HS-27A (cell line): ENCODE measurements around the gene C1orf21.

Experiments
- DNase-seq: peaks from one replicate; pipeline ENCODE4 v3.0.0-alpha.2; 2012; ENCODE audit warnings: low read depth, missing footprints

Gene C1orf21

DNA sequence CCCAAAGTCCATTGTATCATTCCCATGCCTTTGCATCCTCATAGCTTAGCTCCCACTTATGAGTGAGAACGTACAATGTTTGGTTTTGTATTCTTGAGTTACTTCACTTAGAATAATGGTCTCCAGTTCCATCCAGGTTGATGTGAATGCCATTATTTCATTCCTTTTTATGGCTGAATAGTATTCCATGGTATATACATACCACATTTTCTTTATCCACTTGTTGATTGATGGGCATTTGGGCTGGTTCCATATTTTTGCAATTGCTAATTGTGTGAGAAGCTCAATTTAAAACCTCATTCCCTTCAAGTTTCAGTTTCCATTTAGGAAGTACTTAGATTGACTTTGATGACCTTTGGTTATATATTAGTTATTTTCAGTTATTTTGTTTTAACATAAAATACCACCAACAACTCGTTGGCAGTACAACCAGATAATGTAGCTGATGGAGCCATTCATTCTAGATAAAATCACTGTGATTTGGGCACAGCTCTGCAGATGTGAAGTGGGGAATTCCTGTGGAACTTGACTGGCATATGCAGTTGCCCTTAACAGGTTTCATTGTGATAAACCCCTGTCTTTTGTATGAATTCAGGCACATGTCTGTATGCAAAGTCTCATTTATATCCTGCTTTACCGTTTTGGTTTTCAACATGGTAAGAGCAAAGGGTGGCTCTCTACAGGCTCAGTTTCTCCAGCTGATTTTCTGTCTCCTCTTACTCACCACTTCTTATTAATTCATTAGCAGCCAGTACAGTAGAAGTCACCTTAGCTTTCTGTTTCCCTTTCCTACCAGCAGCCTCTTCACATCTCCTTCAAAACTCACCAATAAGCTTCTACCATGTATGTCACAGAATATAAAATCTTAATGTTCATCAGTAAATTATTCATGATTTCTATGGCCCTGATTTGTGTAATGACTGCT, 170.9 kb downstream of the C1orf21 start:
- no peak for DNase-seq

DNA sequence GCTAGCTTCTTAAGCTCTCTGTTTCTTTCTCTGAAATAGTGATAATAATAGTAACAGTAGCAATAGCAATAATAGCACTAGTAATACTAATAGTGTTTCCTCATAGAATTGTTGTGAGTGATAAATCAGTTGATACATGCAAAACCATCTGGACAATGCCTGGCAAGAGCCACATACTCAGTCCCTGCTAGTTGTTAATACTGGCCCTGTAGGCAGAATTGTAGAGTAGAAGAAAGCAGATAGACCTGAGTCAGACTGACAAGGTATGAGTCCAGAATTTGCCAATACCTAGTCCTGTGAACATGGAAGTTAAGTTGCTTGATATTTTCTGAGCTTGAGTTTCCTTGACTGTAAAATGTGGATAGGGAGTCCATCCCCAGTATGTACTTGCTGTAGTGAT, 171.9 kb downstream of the C1orf21 start:
- no peak for DNase-seq

DNA sequence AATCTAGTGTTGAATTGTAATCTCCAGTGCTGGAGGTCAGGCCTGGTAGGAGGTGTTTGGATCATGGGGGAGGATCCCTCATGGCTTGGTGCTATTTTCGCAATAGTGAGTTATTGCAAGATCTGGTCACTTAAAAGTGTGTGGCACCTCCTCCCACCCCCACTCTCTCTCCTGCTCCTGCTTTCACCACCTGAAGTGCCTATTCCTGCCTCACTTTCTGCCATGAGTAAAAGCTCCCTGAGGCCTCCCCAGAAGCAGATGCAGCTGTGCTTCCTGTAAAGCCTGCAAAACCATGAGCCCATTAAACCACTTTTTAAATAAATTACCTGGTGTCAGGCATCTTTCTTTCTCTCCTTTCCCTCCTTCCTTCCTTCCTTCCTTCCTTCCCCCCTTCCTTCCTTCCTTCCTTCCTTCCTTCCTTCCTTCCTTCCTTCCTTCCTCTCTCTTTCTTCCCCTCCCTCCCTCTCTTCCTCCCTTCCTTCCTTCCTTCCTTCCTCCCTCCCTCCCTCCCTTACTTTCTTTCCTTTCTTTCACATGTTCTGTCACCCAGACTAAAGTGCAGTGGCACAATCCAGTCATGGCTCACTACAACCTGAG, 172.4 kb downstream of the C1orf21 start:
- no peak for DNase-seq

DNA sequence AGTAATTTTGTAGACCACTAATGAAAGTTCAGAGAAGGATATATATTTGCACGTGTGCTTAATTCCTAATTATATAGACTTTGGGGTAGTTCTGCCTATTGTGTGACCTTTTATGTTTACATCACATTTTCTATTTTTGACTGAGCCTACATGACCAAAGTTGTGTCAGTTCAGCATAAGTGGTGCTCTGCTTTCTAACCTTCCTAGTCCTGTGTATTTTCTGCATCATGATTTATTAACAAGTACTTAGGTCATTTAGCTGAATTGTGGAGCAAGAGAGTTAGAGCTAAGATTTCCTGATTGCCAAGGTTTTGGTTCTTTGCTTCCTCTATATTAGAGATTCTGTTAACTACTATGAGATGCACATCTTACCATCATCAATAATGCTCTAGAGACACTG, 176.0 kb downstream of the C1orf21 start:
- no peak for DNase-seq

DNA sequence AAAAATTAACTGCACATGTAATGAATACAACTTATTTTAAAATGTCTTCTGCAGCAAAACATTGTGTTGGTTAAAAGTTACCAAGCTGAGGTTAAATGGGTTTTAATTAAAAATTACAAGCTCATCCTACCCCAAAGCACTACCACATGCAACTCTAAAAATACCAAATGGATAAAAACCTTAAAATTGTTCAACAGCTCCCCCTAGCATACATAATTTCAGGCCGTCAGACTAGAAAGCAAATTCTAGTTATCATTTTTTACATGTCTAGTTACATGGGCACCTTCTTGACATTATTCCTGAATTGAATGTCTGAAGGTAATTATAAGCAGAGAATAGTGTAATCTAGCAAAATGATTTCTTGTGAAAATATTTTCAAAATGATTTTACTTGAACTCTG, 176.5 kb downstream of the C1orf21 start:
- no peak for DNase-seq

DNA sequence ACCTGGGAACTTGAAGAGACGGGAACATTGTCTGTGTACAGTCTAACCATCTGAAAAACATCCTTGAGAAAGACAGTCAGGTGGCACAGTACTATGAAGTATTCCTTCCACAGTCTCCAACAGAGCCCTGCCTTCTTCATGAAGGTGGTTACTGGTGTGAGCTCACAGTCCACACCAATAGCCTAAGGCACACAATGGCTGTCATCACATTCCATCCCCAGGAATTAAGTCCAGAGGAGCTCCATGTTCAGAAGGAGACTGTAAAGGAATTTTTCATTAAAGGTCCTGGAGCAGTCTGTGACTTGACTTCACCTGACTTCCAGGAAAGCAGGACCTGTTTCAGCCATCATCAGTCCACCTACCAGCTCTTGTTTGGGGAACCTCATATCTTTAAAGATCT, 180.2 kb downstream of the C1orf21 start:
- DNase-seq, result no peak

DNA sequence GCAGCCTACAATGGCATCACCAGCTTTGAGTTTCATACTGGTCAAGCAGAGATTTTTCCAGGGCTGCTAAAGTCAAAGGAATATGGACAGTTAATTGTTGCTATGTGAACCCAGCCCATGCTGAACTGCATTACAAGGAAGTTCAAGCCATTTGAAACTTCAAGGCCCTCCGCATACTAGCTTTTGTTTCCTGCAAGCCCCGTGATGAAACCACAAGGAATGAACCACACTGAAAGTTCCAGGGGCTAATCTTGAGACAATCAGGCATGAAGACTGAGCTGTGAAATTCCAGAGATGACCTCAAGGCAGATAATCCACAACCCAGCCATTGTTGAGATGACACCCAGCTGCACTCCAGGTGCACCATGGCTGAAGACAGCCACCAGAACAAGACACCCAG, 180.8 kb downstream of the C1orf21 start:
- DNase-seq, result no peak

DNA sequence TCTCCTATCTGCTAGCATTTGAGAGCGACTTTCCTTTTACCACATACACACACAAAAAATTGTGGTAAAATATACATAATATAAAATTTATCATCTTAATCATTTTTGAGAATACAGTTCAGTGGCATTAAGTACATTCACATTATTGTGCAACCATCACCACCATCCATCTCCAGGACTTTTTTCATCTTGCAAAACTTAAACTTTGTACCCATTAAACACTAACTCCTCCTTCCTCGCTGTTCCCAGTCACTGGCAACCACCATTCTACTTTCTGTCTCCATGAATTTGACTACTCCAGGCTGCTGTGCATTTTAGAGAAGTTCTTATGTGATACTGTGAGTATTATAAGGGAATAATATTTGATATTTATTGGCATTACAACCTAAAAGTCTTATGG, 181.3 kb downstream of the C1orf21 start:
- DNase-seq, result no peak

DNA sequence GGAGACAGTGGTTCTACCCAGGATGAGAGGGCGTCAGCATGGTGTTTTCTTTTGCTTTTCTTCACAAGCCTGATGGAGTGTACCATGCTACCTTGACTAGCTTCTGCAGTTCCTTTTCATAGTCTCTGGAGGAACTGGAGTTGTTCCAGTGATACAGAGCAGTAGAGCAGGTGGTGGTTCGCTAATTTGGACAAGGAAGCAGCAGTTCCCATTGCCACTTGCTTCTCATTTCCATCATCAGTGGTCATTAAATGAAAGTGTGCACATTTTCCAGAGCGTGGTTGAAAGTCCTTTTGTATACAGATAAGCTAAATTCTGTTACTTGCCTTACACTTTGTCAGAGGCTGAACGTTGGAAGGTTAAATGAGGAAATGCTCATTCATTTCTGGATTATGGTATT, 182.3 kb downstream of the C1orf21 start:
- DNase-seq, result no peak

DNA sequence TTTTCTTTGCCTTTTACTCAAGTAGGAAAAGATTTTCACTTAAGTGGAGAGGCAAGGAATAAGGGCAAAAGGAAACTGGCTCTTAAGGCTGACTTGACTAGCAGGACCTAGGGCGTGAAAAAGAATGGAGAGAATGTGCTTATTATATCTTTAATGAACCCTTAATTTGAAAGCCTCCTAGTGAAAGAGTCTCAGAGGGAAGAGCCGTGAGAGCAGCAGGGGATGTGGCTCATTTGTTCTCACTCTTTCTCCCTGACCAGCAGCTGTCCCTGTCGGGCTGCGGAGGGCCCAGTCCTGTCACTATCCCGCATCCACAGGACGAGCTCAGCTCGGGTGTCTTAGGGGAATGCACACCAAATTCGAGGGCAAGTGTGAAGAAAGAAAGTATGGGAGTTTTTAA, 187.8 kb downstream of the C1orf21 start:
- DNase-seq, result no peak

DNA sequence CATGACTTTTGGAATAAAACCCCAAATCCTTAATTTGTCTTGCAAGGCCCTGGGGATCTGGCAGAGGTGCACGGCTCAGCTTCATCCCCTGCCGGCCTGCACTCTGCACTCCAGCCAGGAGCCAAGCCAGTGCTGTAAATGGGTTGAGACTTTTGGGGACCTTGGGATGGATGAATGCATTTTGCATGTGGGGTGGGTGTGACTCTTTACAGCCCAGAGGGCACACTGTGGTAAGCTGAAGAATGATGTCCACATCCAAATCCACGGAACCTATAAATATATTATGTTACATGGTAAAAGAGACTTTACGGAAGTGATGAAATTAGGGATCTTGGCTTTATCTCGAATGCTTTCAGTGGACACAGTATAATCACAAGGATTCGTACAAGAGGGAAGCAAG, 190.0 kb downstream of the C1orf21 start:
- no peak for DNase-seq

DNA sequence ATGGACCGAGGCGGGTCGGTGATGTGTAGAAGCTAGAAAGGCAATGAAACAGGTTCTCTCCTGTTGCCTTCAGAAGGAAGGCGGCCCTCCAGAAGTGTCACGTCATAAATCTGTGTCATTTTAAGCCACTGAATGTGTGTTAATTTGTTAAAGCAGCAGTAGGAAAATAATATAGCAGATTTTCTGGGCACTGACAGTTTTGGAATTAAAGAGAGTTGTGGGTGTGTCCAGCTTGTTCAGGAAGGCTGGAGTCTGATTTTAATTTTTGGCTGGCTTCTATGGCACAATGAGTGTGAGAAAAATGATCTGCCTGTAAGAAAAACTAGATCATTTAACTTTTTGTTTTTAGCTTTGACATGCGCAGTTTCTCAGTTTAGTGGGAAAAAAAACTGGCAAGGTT, 190.5 kb downstream of the C1orf21 start:
- DNase-seq, result no peak

DNA sequence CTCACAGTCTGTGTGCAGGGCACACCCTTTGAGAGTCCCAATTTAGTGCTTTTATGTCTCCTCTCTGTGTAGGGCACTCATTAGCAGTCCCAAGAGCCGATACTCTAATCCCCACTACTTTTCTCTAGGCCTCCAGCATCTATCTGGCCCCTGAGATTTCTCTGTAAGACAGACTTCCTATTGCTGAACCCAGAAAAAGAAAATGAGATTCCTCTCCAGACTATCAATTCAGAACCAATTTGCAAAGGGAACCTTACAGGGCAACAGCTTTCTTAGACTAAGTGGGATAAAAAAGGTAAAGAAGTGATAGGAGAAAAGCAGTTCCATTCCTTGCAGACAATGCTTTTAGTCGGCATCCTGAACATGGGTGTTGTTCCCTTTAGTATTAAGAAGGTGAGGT, 195.6 kb downstream of the C1orf21 start:
- DNase-seq, result no peak

DNA sequence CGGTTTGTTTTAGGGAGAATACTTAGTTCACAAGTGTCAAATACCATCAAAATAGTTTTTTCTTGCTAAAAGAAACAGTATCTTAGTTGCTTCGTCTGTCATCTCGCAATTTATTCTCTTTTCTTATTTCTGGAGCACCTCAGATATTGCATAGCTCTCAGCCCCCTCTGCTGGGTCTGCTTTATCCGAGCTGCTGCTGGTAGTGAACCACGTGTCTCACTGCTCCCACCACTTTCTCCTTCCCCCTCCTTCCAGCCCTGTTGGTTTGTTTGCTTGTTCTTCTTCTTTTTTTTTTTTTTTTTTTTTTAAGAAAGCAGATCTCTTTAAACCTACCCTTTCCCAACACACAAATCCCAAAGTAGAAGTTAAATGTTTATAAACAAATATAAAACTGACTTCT, 197.0 kb downstream of the C1orf21 start:
- DNase-seq, result no peak

DNA sequence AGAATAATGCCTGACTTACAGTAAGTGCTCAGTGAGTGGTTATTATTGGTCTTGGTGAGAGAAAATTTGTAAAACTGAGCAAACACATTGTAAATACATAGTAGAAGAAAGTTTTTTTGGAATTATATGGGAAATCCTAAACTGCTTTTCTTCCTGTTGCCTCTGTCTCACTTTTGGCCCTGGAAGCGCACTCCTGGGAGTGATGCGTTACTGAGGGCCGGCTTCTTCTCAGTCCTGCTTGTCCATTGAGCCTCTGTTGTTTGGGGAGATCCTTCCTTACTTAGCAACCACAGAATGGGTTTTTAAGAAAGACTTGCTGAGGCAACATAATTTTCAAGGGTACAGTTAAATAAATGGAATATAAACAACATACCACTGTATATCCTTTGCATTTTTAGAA, 201.9 kb downstream of the C1orf21 start:
- no peak for DNase-seq

DNA sequence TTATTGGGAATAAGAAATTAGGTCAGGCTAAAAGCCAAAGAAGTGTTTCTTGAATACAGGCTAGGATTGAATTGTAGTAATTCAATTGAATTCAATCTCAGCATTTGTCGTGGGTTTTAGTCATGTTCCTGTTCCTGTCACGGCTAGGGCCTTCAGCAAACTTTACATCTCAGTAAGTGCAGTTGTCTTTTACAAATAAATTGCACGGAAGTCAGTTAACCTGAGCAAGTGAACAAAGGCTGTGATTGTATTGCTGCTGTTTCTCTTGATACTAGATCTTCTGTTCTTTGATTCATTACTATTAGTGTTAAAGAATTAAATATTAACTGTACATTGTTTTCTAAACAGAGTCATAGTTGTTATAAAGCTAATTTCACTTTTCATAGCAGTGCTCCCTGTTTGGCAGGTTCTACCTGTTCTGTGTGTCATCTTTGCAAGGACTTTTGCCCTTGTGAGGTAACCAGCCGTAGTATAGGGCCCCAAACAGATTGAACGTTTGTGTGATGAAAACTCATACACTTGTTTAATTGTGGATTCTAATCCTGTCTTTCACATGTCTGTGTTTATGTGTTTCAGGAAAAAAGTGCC, 203.4 kb downstream of the C1orf21 start:
- no peak for DNase-seq

DNA sequence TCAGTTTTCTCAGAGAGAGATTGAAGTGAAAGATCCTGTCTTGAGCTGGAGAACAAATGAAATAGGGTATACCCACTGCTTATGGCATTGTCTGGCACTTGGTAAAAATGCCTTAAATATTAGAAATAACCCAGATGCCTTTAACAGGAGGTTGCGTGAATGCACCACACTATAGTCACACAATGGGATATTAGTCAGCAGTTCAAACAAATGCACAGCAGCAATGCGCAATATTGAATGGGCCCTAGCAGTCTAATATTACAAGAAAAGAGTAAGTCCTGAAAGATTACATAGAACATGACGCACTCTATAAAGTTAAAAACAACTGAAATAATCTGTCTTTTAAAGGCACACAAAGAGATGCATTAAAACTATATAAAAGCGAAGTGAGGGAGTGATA, 206.8 kb downstream of the C1orf21 start:
- DNase-seq, result no peak

DNA sequence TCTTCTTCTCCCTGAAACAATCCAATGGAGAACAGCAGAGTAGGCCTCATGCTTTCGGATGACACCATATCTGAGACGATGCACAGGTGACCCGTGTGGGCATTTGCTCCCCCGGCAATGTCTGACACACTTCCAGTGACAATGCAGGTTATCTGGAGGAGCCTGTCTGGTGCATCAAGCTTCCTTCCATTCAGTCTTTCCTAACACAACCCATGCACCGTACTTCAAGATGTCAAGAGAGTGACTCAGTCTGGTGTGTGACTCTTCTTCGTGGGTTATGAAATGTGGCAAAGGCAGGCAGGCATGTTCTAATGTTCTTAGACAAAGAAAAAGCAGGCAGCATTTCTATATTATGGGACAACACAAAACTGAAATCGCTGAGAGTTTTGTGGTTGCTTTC, 208.8 kb downstream of the C1orf21 start:
- no peak for DNase-seq

DNA sequence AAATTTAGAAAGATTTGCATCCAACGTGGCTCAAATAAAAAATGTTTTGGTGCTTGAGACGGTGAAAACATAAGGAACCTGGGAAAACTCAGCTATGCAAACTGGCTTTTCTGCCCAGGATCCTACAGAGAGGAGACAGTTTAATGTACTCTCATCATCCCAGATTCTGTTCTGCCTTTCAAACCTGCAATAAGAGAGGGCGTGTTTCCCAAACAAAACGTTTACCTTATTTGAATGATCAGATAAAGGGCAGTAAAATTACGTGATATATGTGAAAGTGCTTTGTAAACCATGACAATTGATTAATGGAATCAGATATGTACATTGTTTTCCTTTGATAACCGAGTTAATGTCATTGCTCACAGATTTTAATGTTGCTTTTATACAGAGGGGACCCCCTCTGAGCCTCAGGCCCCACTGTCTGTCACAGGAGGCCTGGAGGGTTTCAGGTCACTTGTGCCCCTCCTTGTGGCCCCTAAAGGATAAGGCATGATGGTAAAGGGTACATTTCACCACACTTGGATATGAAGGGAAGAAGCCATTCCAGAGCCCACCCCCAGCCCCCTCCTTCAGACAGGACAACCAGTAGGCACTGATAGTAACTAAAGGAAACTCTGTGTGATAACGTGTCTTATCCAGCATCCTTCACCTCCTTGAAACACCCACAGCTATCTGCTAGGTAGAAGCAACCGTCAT, 210.3 kb downstream of the C1orf21 start:
- DNase-seq, result no peak

DNA sequence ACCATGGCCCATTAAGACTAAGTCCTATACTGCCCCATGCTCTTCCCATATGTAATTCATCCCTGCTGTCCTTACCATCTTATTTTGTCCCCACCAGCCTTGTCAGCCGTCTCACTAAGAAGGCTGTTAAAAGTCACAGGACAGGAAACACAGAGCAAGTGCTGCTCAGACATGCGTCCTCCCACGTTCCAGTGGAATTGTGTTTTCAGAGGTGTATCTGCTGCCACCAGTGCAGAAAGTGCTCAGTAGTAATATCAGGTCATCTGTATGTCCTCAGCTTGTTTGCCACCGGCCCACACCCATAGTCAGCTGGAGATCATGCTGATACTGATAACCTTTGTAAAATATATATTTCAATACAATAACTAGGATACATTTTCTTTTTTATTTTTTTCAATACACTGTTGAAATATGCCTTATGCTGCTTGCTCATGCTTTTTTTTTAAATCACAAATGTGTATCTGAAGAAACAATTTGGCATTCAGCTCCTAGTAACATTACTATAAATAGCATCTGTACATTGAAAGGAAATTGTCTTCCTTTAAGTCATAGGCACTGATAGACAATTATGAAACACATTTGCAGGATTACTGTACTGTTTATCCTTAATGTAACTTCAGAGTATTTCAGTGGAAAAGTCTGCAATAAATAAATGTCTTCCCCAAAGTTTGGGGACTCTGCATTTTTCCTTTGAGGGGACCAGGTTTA, 211.0 kb downstream of the C1orf21 start:
- no peak for DNase-seq

DNA sequence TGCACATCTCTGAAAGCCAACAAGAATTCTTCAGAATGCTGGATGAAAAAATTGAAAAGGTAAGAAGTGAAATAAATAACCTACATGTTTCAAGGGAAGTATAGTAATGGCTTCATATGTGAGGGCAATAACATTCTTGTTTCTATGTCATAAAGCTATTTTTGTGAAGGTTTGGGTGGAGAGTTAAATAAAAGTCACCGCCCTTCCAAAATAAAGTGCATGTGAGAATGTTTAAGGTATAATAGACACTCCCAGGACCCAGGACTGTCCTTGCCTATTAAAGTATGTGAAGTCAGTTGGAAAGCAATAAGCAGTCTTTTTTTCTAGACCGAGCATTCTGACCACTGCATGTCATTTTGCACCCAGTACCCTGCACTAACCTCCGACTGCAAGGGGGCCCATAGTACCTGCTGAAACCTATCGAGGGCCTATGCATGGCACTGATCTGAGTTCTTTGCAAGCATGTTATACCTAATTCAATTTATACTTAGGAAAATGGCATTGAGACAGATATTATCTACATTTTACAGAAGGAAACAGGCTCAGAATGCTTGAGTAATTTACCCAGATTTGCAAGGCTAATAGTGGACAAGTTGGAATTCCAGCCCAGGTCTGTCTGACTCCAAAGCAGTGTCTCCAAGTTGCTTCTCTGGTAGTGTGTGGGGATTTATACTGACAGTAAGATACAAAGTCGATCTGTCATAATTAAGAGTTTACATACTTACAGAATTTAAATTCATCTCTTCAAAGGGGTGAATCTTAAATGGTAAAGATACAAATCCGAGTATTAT, 211.8 kb downstream of the C1orf21 start:
- no peak for DNase-seq
